HG02798 (cell line): ENCODE measurements around the gene PRKCH.

Source experiments
- ATAC-seq: cut with Tn5 transposase; IDR thresholded peaks from one replicate; pipeline ENCODE4 v1.9.1; 2021; ENCODE audit warnings: mild to moderate bottlenecking; ENCODE audit not compliant: unreplicated experiment, poor library complexity

PRKCH gene

DNA sequence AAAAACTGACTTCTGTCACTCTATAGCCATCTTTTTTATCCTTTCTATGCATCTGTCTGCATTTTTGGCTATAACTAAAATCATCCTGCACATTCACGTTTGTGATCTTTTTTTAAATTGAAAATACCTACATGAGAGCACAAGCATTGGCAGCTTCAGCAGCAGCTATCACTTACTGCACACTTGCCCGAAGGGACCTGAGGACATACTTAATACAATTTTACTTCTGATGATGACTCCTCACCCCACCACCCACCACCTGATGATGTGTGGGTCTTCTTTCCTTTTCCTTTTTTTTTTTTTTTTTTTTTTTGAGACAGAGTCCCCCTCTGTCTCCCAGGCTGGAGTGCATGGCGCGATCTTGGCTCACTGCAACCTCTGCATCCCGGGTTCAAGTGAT lies 160.3 kb downstream of the PRKCH start:
- no peak for ATAC-seq

DNA sequence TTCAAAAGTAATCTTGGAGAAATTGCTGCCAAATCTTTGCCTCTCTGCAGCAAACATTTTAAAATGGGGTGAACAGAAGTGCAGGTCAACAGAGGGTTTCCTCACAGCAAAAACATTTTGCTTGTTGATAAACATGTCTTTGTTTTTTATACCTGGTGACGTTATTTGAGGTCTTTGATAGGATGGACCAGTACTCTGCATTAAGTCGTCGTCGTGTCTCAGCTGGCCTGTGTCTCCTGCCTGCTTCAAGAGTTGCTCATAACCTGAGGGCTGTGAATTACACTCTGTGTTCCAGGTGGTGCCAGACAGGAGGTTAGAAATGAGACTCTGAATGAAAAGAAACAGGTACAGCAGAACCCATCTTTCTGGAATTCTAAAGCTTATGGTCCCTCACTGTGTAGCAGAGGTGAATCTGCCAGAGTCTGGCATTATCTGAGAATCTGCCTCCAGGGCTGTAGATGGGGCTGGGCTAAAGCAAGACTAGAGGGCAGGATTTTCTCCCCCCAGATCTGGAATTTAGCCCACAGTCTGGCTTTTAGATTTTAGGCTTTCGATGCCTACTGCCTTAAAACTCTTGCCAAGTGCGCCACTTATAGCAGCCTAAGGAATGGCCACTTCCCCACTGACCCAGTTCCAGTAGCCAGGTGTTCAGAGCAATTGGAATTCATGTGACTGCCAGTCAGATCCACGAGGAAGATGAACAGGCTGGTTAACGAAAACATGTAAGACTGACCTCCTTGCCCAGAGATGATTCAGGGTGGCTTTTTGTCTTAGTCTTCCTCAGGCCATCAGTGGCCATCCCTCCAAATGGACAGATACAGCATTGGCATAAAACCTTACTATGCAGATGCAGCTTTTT lies 161.2 kb downstream of the PRKCH start:
- no peak for ATAC-seq

DNA sequence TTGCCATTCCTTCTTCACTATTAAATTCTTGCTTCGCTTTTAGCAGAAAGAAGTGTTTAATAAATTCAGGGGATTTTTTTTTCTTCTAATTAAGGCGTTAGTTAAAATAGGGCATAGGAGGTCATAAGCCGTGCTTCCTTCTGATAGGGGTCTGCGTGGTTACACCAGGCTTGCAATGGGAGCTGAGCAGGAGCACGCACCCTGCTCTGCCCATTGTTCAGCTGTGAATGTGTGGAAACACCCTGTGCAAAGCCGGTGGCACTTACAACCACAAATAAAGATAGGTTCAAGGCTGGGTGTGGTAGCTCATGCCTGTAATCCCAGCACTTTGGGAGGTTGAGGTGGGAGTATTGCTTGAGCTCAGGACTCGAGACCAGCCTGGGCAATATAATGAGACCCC lies 162.1 kb downstream of the PRKCH start:
- ATAC-seq: no peak

DNA sequence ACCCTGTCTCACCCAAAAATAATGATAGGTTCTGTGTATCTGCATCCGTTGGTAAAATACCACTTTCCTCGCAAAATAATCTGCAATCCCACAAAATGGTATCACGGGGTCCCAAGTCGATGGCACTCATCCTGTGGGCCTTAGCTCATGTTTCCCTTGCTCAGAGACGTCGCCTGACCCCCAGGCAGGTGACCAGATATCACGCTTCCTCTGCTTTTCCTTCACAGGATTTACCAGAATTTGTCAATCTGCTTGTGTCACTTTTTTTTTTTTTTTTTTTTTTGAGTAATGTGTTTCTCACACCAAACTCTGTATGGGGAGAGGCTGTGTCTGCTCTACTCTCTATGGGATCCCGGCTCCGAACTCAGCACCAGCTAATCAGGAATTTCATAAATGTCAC lies 162.7 kb downstream of the PRKCH start:
- no peak for ATAC-seq

DNA sequence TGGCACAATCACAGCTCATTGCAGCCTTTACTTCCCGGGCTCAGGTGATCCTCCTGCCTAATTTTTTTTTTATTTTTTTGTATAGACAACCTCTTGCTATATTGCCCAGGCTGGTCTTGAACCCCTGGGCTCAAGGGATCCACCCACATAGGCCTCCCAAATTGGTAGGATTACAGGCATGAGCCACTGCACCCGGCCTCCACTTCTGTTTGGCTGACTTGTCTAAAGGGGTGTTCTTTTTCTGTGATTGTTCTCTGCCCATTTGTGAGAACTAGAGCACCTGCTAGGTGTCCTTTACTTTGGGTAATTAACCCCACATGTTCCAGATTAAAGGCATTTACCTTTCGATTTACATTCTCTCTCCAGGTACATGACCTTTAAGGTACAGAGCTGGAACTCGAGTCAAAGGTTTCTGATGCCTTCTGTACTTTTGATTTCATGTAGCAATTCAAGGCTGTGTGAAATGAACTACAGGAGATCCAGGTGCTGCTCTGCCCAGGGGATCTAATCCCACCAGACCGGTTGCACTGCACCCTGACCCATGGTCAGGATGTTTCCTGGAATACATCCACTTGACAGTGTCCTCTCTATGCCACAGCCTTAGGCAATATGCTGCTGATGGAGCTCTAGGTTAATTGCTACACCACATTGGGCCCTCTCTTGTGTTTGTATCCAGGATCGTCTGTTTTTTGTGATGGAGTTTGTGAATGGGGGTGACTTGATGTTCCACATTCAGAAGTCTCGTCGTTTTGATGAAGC lies 163.6 kb downstream of the PRKCH start:
- no peak for ATAC-seq

DNA sequence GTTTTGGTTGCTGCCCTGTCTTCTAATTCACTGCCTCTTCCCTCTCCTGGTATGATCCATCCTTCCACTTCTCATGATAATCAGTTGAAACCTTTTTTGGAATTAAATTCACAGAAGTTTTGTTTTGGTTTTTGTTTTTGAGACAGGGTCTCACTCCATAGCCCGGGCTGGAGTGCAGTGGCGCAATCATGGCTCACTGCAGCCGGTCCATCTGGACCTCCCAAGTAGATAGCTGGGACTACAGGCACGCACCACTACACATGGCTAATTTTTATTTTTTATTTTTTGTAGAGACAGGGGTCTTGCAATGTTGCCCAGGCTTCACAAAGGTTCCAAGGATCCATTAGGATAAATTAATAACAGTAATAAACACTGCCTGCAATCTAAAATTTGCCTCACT lies 164.3 kb downstream of the PRKCH start:
- no peak for ATAC-seq

DNA sequence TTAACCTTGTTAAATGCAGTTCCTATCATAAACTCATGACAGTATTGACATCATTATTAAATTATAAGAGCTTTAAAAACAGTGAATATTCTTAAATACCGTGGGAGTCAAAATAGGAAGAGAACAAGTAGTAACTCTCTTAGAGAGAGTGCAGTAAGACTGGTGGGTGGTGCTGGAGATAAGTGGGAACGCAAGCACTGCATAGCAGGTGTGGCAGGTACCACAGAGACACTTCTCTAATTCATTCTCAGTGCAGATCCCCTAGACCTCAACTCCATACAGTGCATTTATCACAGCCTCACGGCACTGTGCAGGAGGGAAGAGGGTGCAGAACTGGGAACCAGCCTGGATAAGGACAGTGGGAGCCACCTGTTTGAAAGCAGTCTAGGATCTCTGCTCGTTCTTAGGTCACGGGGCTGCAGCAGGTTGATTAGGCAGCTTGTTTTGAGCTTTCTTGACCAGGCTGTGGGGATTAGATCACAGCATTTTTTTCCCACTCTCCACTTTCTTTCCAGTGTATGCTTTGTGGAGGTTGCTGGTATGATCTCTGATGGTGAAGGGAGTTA lies 165.6 kb downstream of the PRKCH start:
- no peak for ATAC-seq

DNA sequence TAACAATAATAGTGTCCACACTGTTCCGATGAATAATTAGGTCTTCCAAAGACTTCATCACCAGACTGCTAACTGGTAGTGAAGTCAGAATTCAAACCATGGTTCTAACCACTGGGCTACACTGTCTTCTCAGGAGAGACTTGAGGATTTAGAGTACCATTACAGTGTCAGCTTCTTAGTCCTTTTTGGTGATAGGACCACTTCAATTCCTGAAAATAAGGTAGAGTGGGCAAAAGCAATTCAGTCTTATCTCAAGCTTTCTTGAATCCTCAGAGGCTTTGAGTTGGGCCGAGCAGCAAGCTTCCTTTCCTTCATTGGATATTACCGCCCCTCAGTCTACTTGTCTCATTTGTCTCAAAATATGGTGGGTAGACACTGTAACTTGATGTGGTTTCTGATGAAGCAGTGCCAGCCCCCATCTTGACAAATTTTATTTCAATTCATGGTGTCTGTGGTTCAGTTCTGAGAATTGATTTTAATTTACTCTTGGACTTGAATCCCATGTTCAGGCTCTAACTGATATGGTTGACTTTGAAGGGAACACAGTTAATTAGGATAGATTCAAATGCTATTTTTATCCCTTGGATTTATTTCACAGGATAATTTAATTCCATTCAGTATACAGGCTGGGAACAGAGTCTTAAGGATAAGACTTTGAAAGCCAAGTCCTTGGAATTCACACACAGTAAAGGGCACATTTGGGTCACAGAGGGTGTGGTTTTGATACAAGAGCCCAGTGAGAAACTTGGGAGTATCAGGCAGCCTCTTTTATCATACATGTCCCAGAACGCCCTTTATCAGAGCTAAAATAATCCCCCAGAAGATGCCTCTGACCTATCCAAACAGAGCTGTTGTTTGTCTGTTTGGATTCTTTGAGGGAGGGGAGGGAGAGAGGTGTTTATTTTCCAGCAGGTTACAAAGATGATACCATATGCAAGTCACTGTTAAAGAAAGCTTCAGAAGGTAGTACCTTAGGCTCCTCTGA lies 167.3 kb downstream of the PRKCH start:
- ATAC-seq: no peak

DNA sequence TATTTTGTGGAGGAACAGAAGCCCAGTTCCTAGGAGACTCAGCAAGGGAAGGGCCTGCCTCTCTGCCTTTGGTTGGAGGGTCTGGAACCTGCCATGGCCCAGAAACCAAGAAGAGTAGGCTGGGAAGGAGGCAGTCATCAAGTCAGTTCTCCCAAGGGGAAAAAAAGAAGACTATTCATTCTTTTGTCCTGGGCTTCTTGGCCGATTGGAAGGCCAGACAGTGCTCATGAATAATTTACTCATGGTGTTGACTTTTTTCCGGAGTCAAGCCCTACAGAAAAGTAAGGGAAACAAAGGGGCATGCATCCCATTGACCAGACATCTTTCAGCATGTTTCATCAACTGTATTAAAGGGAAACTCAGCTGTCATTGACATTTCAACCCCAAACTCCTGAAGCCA lies 168.1 kb downstream of the PRKCH start:
- ATAC-seq: no peak

DNA sequence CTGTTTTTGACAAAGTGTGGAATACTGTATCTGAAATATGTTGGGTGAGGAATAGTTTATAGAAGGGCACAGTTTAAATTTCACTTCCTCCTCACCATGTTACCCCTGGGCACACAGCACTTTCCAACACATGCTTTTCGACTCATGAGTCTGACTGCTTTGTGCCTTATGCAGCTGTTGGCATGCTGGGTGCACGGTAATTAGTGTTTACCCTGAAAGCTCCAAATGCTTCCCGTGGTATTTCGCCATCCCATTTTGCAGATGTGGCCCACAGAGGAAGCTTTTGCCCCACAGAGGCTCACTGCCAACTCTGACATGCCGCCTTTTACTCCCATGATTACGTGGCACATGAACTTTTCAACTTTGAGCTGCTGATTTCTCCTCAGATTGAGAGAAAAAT lies 168.6 kb downstream of the PRKCH start:
- ATAC-seq: no peak

DNA sequence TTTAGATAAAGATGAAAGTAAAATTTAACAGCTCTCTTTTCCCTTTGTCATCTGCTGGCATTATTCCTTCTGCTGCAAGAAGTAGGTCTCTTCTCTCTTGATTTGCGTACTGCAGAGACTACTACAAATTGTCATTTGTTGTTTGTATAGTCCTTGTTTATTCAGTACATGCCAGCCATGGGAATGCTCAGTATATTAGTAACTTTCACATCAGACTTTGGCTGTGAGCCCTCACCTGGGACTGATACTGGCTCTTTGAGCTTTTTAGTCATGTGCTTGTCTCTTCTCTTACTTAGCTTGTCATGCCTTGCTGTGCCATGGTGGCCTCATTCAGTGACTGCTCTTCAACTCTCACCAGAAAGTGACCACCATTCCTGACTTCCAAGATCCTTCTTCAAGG lies 169.8 kb downstream of the PRKCH start:
- no peak for ATAC-seq

DNA sequence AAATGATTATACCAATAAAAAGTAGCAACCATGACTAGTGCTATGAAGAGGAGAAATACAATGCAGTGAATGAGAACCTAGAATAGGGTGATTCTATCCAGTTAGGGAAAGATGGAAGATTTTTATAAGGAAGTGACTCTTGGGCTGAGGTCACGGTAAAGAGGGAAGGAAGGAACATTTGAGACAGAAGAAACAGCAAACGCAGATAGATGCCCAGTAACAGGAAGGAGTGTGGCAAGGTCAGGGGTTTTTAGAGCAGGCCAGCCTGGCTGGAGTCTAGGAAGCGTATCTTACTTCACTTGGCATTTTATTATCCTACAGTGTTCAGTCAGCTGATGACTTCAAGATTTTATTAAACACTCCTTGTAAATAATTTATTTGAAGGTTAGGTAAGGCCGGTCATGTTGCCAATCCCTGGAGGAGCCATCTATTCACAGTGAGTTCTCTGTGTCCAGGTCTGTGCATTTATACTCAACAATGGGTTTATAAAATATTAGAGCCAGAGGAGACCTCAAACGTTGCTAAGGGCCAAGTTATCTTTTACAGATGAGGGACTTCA lies 170.6 kb downstream of the PRKCH start:
- no peak for ATAC-seq

DNA sequence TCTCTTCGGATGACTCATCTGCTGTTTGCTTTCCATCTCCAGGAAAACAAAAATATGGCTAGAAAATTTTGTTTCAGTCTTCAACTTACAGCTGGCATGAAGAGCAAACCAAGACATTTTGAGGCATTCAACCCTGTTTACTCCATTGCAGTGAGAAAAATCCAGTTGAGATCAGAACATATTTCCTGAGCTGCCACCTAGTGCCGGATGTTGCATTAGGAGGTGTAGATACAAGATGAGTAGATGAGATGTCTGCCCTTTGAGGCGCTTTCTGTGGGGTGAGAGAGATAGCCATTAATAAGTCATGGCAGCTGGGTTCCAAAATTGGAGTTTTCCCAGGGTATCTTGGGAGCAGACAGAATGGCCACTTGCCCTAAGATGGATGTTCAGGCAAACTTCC lies 171.1 kb downstream of the PRKCH start:
- ATAC-seq: no peak

DNA sequence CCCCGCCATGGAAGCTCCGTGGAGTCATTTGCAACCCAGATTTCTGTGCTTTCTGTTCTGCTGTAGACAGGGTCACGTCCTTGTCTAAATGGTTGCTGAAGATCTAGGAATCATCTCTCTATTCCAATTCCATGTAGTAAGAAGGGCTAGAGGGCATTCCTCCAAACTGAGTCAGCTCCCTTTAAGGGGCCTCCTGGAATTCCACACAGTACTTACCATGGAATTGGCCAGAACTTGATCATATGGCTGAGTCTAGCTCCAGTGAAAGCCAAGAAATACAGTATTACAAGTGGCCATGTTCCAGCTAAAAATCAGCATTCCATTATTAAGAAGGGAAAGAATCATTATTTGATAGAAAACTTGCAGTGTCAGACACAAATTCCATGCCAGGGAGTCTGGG lies 171.9 kb downstream of the PRKCH start:
- no peak for ATAC-seq

DNA sequence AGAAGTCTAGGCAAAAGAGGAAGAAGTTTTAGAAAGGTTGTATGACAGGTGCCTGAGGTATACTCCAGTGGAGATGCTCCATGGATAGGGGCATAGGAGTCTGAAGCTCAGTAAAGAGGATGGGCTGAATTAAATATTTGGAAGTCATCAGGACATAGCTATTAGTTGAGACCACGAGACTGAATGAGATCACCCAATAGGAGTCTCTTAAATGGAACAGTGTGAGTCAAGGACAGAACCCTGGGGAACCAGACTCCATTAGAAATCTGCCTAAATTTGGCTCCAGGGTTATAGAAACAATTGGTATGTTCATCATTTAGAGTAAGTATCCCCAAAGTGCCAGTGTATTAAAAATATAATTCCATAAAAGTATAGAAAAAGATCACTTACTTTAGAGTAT lies 172.6 kb downstream of the PRKCH start:
- no peak for ATAC-seq

DNA sequence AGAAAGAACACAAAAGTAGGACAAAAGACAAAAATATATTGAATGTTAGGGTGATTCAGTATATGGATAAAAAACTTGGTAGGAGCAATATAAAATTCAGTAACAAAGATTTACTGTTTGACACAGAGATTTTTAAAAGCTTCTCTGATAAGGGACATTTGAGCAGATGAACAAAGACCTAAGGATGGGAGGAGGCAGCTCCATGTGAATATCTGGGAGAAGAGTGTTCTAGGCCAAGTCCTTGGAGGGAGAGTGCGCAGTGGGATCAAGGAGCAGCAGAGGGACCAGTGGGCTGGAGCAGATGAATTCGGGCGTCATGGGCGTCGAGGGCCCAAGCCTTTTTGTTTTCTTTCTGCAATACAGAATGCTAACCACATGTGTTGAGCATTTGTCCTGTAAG lies 174.4 kb downstream of the PRKCH start:
- ATAC-seq: no peak

DNA sequence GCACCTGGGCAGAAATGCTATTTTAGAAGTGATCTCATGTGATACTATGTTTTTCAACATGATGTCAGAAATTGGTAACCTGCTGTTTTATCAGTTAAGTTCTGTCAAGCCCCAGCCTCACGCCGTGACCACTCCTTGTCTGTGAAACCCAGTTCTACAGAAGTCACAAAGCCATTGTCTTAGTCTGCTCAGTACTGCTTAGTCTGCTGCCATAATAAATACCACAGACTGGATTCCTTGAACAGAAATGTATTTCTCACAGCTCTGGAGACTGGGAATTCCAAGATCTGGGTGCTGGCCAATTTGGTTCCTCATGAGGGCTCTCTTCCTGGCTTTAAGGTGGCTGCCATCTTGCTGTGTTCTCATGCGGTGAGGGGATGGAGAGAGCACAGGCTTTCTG lies 176.9 kb downstream of the PRKCH start:
- ATAC-seq: no peak

DNA sequence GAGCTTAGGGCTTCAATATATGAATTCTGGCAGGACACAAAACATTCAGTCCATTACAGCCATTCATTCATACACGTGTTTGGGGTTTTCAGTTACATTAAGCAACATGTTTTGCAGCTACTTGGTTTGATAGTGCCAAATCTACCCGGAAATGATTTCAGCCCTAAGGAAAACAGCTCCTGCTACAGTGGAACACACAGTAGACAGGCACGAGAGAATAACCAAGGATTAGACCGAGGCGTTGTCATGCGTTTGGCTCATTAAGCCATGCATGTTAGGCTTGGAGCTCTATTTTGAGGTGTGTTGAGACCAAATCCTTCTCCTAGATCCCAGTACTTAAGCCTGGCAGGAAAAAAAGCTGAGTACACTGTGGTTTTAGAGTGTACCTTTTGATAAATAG lies 177.4 kb downstream of the PRKCH start:
- no peak for ATAC-seq

DNA sequence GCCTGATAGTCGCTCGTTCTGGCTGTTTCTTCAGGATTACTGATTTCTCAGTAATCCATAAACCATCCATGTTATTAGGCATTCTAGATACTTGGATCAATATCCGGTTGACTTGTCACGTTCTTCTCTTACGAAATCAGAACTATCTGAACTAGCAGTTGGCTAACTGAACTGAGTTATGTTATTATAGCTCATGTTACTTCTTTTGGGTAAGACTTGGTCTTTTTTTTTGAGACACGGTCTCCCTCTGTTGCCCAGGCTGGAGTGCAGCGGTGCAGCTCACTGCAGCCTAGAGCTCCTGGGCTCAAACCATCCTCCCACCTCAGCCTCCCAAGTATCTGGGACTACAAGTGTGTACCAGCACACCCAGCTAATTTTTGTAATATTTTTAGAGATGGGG lies 178.6 kb downstream of the PRKCH start:
- ATAC-seq: no peak
